Head of caudate nucleus (tissue), 42 donors: ENCODE measurements around the gene SLC41A3.
A peak's percentile ranks its signal among the peaks of the same experiment; 100 is the strongest.

Source experiments
- DNase-seq, 42 donors: peaks; one replicate each; pipeline versions ENCODE4 v3.0.0 to v3.0.0-alpha.2; 2020 to 2021; ENCODE audit warnings: mixed read lengths in 7 of 42
- intact Hi-C: fragments of 100-400 bp; cut with DNase I; formaldehyde crosslinking; loops from one replicate; pipeline ENCODE4 v1.15.0; 2022

The SLC41A3 gene

DNA sequence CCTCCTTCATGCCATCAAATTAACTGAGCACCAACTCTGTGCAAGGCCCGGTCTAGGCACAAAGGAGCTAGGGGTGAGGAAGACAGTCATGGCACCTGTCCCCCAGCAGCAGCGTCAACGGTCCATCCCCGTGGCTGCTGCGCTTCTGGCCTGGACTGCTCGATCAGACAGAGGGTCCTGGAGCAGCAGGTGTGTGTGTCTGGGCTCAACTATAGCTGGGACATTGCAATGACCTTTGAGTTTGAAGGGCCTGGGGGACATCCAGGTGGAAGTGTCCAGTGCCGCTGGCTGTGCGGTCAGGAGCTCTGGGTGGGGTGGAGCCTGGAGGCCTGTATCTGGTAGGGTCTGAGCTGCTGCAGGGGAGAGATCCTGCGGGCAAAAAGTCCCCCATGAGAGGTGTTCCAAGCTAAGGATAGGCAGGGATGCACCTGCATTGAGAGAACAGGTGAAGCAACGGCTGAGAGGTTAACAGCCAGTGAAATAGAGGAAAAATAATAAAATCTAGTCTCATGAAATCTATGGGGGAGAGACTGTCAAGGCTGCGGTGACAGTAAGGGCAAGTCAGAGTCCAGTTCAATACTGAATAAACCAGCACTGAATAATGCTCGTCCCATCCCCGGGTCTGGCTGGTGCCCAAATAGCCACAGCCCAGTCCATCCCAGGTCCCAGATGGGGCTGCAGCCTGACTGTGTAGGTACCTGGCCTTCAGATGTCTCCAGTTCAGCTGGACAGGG lies 25.4 kb upstream of the SLC41A3 start:
- intact Hi-C loops, result no loop called here
- peak in 12 of 42 donors; percentile 0 to 21 (median 8) for DNase-seq

DNA sequence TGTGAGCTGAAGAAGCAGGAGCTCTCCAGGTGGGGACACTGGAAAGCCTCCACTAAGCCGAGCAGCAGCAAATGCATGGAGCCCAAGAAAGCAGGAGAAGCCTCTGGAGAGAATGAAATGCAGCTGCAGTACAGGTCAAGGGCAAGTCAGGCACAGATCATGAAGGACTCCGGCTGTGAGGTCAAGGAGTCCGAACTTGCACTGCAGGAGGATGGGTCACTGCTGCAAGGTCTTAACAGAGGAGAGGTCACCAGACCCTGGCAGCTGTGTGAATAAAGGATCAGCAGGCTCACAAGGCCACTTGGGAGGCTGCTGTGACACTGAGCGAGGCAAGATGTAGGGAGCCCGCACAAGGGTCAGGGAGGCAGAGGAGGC lies 24.7 kb upstream of the SLC41A3 start:
- intact Hi-C loops, result no loop called here
- DNase-seq, result peak in 10 of 42 donors; percentile 3 to 18 (median 8)

DNA sequence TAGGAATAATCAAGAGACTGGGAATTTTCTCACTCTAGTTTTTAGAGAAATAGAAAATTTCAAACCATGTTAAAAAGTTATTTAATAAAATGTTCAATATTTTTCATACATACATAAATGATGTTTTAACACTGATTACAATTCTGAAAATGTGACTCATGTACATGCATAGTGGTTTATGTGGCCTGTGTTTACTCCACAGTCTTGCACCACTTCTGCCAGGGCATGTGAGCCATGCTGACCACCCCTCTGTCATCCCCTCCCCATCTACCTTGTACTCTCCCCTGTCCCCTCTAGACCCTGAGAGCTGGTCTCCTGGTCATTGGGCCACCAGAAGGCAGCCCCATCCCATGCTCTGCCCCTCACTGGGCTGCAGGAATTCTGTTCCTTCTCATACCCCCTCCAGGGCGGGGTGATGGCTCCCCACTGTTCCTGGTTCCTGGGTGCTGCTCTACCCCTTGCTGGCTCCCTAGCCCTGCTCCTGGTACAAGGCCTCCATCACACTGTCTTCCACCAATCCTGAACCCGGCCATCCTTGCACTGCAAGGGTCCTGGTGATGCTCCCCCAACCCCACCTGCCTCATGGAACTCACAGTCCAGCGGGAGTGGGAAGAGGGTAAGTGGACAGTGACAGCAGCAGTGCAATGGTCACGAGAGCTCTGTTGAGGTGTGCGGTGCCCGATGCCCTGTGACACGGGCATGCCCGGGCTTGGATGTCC lies 24.2 kb upstream of the SLC41A3 start:
- DNase-seq, result peak in 10 of 42 donors; percentile 1 to 33 (median 16)
- intact Hi-C loops, result no loop called here

DNA sequence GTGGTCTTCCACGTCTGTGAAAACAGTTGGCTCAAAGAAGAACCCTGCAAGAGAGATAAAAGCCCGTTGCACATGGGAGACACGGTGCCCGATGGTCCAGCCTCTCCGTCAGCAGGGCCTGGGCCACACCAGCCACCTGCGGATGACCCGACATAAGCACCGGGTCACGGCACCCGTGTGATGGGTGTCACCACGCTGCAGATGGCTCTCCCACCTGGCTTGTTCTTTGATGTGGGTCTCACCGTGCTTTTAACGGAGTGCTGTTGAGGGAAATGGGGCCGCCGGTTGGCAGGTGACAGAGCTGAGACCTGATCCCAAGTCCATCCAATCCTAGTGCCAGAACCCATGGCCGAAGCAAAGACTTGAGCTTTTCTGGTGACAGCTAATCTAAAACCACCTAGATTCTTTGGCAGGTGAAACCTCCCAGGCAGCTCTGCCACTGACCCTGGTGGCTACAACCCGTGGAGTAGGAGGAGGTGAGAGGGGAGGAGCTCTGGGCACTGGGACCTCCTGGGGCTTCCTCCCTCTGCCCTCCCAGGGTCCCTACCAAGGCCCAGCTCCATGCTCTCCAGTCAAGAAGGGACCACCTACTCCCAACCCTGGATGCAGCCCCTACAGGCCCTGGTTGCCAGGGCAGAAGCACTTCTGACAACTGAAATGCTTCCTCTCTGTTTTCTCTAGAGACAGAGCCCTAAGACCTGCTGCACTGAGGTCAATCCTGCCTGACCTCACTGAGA lies 23.4 kb upstream of the SLC41A3 start:
- intact Hi-C loops, result no loop called here
- DNase-seq, result peak in 16 of 42 donors; percentile 1 to 29 (median 10)

DNA sequence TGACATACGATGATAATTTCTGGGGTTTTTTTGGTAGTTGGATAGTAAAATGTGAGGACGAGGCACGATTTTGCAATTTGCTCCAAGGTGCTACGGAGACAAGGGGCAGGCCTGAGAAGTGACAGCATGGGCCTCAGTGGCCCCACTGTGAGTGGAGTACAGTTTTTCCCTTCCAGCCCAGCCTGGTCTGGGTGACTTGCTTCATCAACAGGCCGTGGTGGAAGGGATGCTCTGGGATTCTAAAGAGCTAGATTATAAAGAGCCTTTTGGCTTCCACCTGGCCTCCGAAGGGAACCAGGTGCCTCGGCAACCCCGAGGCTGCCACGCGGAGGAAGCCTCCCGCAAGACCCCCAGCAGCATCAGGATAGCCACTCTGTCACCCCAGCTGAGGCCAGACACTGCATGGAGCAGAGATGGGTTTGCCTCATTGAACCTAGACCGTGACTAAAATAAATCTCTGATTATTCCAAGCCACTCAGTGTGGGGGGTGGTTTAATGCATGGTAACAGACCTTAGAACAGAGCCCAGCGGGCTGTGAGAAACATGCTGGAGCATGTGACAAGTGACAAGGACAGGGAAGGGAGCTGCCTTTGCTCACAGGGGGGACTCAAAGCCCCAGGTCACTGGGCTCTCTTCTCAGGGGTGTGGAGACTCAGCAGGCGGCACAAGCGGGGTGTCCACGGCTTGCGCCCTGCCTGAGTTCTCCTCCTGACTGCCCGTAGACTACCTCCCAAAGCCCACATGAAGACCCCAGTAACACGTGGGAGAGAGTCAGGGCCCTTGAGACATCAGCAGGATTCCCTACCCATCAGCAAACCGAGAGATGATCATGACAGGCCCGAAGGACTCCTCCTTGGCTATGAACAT lies 22.6 kb upstream of the SLC41A3 start:
- peak in 15 of 42 donors; percentile 1 to 29 (median 6) for DNase-seq
- intact Hi-C loops, result no loop called here

DNA sequence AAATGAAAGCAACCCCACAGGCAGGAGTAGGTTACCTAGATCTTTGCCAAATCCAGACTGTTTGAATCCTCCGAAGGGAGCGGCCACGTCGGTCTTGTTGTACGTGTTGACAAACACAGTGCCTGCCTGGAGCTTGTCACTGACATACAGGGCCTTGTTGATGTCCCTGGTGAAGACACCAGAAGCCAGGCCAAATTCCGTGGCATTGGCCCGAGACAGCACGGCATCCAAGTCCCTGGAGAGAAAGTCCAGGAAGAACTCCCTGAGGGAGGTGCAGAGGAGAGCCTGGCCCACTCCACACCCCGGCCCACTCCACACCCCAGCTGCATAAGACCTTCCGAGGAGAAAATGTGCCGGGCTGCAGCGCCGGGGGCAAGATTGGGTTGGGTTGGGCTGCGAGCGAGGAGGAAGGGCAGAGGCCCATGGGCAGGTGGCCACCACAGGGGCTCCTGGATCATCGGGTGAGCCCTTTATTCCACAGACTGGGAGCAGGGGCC lies 21.8 kb upstream of the SLC41A3 start:
- intact Hi-C loops, result no loop called here
- peak in 12 of 42 donors; percentile 5 to 34 (median 12) for DNase-seq

DNA sequence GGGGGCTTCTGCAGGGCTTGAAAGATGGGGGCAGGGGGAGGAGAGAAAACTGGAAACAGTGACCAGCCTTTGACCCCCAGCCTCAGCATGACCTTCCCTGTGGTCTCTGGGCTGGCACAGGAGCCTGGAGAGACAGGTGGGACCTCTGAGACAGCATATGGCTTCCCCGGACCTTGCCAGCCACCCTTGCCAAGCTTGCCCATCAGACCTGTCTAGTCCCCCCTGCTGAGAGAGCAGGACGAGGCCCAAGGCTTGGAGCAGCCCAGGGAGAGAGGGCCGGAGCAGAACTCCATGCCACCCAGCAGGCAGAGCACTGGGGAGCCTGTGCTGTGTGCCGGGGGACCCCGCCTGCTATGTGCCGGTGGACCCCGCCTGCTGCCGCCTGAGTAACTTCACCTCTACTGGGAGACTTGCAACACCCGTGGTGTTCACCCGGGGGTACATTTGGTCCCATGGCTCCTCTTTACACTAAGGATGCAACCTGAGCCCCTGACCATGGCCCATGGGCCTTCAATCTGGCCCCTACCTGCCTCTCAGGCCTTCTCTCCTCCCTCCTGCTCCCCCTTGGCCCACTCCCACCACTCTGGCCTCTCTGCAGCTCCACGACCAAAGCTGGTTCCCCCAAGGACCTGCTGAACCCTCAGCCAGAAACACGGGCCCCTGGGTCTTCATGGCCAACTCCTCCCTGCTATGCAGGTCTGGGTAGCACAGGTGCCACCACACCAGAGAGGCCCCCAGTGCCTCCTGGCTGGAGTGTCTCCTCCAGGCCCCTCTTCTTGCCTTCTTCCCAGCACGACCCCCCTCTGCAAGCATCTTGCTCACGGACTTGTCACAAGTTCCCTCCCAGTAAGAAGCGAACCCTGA lies 21.1 kb upstream of the SLC41A3 start:
- intact Hi-C loops, result no loop called here

DNA sequence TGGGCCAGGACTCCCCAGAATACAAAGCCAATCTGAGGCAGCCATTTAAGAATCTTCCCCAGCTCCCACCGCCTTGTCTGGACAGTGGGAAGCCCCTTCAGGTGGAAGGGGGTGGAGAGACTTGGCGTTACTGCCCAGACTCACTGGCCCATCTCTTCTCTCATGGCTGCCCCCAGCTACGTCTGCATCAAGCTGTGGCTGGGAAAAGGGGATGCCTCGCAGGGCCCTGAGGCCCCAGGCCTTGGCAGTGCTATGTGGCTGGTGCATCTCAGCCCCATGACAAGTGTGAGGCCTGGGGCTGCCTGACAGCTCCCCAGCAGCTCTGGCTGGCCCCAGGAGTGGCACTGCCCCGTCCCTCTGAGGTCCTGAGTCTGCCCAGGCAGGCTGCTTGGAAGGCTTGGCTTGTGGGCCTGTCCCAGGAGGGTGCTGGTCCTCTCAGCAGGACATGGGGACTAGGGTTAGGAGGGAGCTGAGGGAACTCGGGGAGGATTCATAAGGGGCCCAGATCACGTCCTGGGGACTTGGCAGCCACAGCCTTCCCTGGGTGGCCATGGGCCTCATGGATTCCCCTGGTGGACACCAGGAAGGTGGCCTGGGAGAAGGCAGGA lies 20.2 kb upstream of the SLC41A3 start:
- DNase-seq, result peak in 7 of 42 donors; percentile 2 to 32 (median 11)
- intact Hi-C loops, result no loop called here

More for the DNA sequence above, 21.1 kb upstream of the SLC41A3 start:
- peak in 8 of 42 donors; percentile 3 to 20 (median 7) for DNase-seq

DNA sequence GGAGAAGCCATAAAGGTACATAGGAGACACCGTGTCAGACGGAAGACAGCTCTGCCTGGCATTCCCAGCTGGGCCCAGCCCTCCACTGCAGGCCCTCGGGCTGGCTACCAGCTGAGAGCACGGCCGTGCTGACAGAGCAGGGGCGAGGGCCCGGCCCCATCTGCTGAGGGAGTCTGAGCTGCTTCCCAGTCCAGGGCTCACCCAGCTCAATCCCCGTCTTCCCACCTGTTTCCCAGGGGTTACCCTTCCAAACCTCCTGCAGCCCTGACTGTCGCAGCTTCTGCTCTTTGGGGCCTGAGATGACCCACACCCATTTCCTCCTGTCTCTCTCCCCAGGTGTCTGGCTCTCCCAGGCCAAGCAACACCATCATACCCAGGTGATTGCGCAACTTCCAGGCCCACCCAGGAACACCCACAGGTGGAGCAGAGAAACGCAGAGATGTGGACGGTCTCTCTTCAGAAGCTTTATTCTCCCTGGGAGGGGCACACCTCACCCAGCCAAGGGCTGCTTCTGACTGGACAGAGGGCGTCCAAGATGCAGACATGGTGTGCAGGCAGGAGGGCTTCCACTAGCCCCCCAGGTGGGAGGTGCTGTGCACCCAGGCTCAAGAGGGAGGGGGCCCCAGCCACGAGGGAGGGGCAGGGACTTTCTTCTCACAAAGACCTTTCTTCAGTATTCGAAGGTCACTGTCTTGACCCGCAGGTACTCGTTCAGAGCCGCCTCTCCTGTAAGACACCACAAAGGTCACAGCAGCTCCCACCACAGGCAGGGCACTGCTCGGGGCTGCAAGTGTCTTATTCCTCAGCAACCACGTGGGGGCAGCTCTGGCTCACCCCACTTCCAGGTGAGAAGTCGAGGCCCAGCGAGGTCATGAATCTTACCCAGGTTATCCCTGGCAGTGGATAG lies 19.4 kb upstream of the SLC41A3 start:
- intact Hi-C loops, result no loop called here
- peak in 8 of 42 donors; percentile 3 to 34 (median 12) for DNase-seq

DNA sequence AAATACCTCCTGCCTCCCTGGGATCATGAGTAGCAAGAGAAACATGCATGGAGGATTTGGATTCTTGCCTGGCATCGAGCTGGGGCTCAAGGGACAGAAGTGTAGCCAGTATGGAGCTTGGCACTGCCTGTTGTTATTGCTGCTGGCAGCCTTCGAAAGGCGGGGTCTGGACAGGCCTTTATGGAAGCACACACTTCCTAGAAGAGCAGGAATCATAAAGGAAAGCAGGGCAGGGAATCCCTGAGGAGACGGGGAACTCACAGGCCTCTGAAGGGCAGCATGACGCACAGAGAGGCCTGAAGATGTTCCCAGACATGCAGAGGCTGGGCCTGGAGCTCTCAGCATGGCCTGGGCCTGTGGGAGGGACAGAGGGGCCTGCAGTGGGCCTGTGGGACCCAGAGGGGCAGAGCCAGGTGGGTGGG lies 18.6 kb upstream of the SLC41A3 start:
- intact Hi-C loops, result no loop called here

DNA sequence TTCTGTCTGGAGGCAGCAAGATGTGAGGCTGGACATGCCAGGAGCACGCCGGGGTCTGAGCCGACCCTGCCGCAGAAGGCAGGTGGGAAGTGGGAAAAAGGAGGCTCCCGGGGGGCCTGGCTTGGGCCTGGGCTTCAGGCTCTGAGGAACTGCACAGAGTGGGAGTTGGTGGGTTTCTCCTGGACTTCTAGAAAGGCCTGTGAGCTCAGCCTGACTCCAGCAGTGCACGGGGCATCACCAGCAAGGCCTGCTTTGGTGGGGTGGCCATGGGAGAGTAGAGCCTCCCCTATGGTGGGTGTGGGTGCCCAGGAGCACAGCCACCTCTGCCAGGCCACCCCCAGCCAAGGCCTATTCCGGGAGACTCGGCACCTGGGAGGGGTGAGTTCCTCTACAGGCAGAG lies 18.1 kb upstream of the SLC41A3 start:
- peak in 5 of 42 donors; percentile 1 to 37 (median 19) for DNase-seq
- intact Hi-C loops, result no loop called here

More for the DNA sequence above, 18.6 kb upstream of the SLC41A3 start:
- DNase-seq, result peak in 9 of 42 donors; percentile 4 to 37 (median 22)

DNA sequence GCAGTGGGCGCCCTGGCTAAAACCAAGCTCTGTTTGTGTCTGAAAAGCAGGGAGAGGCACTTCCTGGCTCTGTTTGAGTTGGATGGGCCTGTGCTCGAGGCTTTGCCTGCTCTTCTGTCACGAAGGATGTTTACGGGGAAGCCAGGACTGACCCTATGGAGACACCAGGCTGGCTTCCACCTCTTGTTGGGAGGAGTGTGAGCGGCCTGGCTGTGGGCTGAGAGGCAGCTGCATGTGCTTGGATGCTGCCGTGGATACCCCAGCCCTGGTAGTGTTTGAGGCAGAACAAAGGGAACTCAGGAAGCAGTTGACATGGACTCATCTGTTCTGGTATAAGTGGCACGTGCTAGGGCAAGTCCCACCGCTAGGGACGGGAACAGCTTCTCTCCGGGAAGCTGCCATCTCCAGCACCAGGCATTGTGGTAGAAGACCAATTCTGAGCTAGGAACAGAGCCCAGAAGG lies 17.6 kb upstream of the SLC41A3 start:
- intact Hi-C loops, result no loop called here
- DNase-seq, result peak in 4 of 42 donors; percentile 4 to 38 (median 30)

DNA sequence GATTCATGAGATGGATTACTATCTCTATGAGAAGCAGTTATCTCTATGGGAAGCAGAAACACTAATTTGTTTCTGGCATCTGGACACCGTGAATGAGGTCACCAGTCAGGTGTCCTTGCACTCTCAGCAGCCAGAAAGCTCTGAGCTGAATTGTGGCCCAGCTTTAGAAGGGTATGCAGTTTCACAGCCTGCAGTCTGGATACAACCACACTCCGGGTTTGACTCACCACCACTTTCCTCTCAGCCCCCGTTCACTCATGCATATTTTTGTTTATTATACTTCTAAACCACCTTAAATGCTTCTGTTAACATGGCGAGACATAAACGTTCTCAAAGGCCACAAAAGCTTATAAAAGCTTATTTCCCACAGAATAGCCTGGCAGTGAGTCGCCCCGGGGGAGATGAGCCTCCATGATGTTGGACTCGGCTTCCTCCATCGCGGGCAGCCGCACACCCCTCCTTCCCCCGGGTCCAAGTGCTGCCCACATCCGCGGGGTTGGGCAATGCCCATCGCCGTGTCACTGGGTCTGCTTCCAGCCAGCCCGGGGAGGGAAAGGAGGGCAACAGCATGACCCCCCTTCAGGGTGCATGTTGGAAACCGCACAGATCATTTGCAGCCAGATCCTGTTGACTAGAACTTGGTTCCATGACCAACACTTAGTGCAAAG lies 16.8 kb upstream of the SLC41A3 start:
- peak in 6 of 42 donors; percentile 8 to 58 (median 34) for DNase-seq

DNA sequence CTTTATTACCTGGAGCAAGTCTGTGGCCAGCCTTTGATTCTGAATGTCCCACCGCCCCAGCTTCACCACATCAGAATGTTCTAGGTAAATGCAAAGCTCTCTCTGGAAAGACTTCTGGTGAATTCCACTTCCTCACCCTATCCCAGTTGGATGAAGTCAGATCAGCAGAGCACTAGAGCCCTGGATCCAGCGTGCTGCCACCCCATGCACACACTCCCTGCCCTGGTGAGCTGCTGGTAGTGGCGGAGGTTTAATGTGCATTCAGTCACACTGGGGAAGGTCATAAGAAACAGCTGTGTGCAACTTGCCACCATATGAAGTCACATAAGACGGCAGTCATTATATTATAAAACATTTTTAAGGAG lies 16.3 kb upstream of the SLC41A3 start:
- DNase-seq, result peak in 3 of 42 donors; percentile 4 to 29 (median 26)
- intact Hi-C loops, result no loop called here

More for the DNA sequence above, 16.8 kb upstream of the SLC41A3 start:
- intact Hi-C loops, result no loop called here

DNA sequence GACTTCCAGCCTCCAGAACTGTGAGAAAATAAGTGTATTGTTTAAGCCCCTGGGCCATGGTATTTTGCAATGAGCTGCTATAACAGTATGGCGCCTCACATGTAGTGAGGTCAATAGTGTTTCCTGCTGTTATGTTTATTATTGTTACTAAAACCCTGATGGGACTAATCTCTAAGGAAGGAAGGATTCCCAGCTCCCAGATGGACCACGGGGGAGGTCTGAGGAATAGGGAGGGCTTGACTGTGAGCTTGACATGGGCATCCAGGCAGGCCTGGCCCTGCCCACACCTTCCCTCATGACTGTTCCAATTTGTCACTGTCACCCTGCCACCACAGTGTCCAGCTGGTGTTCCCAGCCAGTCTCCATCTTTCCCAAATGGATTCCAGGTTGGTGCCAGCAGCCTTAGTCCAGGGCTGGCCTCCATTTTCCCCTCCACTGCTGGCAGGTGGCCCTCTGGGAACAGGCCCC lies 14.5 kb upstream of the SLC41A3 start:
- DNase-seq, result peak in 5 of 42 donors; percentile 8 to 44 (median 38)
- intact Hi-C loops, result no loop called here
